Duodenal mucosa (tissue), 2 donors: ENCODE measurements around the gene MYO15B.

Experiments used
- H3K27ac ChIP-seq: one replicate; pipeline ENCODE4 v1.7.0; 2013; ENCODE audit warnings: low read depth, low read length
- H3K27me3 ChIP-seq, 2 donors: one replicate each; pipeline ENCODE4 v1.7.0; 2013; ENCODE audit warnings: low read length in 2 of 2, control low read depth in 1 of 2; ENCODE audit not compliant: insufficient read depth in 2 of 2, control insufficient read depth in 1 of 2
- H3K36me3 ChIP-seq, 2 donors: one replicate each; pipeline ENCODE4 v1.7.0; 2013; ENCODE audit warnings: low read length in 2 of 2, control low read depth in 1 of 2; ENCODE audit not compliant: insufficient read depth in 2 of 2, control insufficient read depth in 1 of 2
- H3K4me1 ChIP-seq, 2 donors: one replicate each; pipeline ENCODE4 v1.7.0; 2013; ENCODE audit warnings: low read length in 2 of 2, control low read depth in 1 of 2; ENCODE audit not compliant: insufficient read depth in 2 of 2, control insufficient read depth in 1 of 2
- H3K4me3 ChIP-seq, 2 donors: one replicate each; pipeline ENCODE4 v1.7.0; 2013; ENCODE audit warnings: low read length in 2 of 2, low read depth in 1 of 2
- H3K9ac ChIP-seq, 2 donors: one replicate each; pipeline ENCODE4 v1.7.0; 2013; ENCODE audit warnings: low read length in 2 of 2, low read depth in 1 of 2
- H3K9me3 ChIP-seq, 2 donors: one replicate each; pipeline ENCODE4 v1.7.0; 2013; ENCODE audit warnings: low read length in 2 of 2, control low read depth in 1 of 2; ENCODE audit not compliant: control insufficient read depth in 1 of 2

MYO15B gene

GRCh38 chr17:75601057-75601987, 13.7 kb downstream of the MYO15B start:
- peaks cover 8 to 12% of the 10 kb centered on the region in 2 donors for H3K4me1 ChIP-seq

GRCh38 chr17:75602644-75603043, 15.0 kb downstream of the MYO15B start:
- Histone ChIP-seq H3K9me3 (no peaks in the 10 kb centered on the region), H3K27me3 (no peaks in the 10 kb centered on the region), H3K4me3 (no peak overlapping the region), H3K36me3 (no peaks in the 10 kb centered on the region), H3K9ac (no peak overlapping the region), H3K27ac (no peak overlapping the region), H3K4me1 (peaks cover 8 to 16% of the 10 kb centered on the region in 2 donors)

More at GRCh38 chr17:75601057-75601987, 13.7 kb downstream of the MYO15B start:
- Histone ChIP-seq H3K9me3 (no peaks in the 10 kb centered on the region), H3K9ac (peak overlapping the region; percentile 1 to 18), H3K27ac (no peak overlapping the region), H3K36me3 (no peaks in the 10 kb centered on the region), H3K4me3 (no peak overlapping the region), H3K27me3 (no peaks in the 10 kb centered on the region)

- Histone ChIP-seq H3K27me3 (no peaks in the 10 kb centered on the region), H3K4me3 (no peak overlapping the region), H3K9ac (no peak overlapping the region), H3K4me1 (peaks cover 8 to 16% of the 10 kb centered on the region in 2 donors), H3K27ac (no peak overlapping the region), H3K36me3 (no peaks in the 10 kb centered on the region), H3K9me3 (no peaks in the 10 kb centered on the region)
These were observed 15.5 kb downstream of the MYO15B start for GRCh38 chr17:75603123-75603522.

- H3K27me3 ChIP-seq: no peaks in the 10 kb centered on the region
- H3K9ac ChIP-seq: no peak overlapping the region
- H3K9me3 ChIP-seq: no peaks in the 10 kb centered on the region
- no peaks in the 10 kb centered on the region for H3K36me3 ChIP-seq
- peaks cover 8 to 16% of the 10 kb centered on the region in 2 donors for H3K4me1 ChIP-seq
- H3K27ac ChIP-seq: no peak overlapping the region
- no peak overlapping the region for H3K4me3 ChIP-seq
These were observed 16.6 kb downstream of the MYO15B start for GRCh38 chr17:75604034-75604695.

GRCh38 chr17:75605790-75606189, 18.2 kb downstream of the MYO15B start:
- no peak overlapping the region for H3K4me3 ChIP-seq
- peak overlapping the region in 1 of 2 donors; percentile 43 for H3K9ac ChIP-seq
- H3K36me3 ChIP-seq: no peaks in the 10 kb centered on the region
- no peaks in the 10 kb centered on the region for H3K27me3 ChIP-seq
- H3K9me3 ChIP-seq: no peaks in the 10 kb centered on the region
- no peak overlapping the region for H3K27ac ChIP-seq
- peaks cover 12 to 24% of the 10 kb centered on the region in 2 donors for H3K4me1 ChIP-seq

- Histone ChIP-seq H3K4me3 (no peak overlapping the region), H3K27me3 (no peaks in the 10 kb centered on the region), H3K4me1 (peaks cover 12 to 30% of the 10 kb centered on the region in 2 donors), H3K9me3 (no peaks in the 10 kb centered on the region), H3K27ac (peak overlapping the region; percentile 30), H3K9ac (no peak overlapping the region), H3K36me3 (no peaks in the 10 kb centered on the region)
These were observed 19.5 kb downstream of the MYO15B start for GRCh38 chr17:75607086-75607485.

GRCh38 chr17:75610103-75610984, 22.7 kb downstream of the MYO15B start:
- Histone ChIP-seq H3K4me1 (peaks cover 12 to 37% of the 10 kb centered on the region in 2 donors), H3K36me3 (peaks cover 12 to 24% of the 10 kb centered on the region in 2 donors), H3K27me3 (no peaks in the 10 kb centered on the region), H3K4me3 (peak overlapping the region; percentile 69 to 75), H3K9ac (peak overlapping the region; percentile 73 to 75), H3K27ac (peak overlapping the region; percentile 80), H3K9me3 (no peaks in the 10 kb centered on the region)

GRCh38 chr17:75611851-75612429, 24.3 kb downstream of the MYO15B start:
- Histone ChIP-seq H3K4me1 (peaks cover 23 to 49% of the 10 kb centered on the region in 2 donors), H3K36me3 (peaks cover 12 to 40% of the 10 kb centered on the region in 2 donors)

GRCh38 chr17:75612906-75613626, 25.5 kb downstream of the MYO15B start:
- H3K9ac ChIP-seq: peak overlapping the region in 1 of 2 donors; percentile 39
- peaks cover 30 to 59% of the 10 kb centered on the region in 2 donors for H3K4me1 ChIP-seq
- no peaks in the 10 kb centered on the region for H3K27me3 ChIP-seq
- H3K36me3 ChIP-seq: peaks cover 16 to 51% of the 10 kb centered on the region in 2 donors
- H3K27ac ChIP-seq: no peak overlapping the region
- peak overlapping the region; percentile 28 to 47 for H3K4me3 ChIP-seq
- no peaks in the 10 kb centered on the region for H3K9me3 ChIP-seq

More at GRCh38 chr17:75611851-75612429, 24.3 kb downstream of the MYO15B start:
- H3K9me3 ChIP-seq: no peaks in the 10 kb centered on the region
- H3K27me3 ChIP-seq: no peaks in the 10 kb centered on the region
- peak overlapping the region; percentile 69 to 75 for H3K4me3 ChIP-seq
- peak overlapping the region; percentile 73 to 75 for H3K9ac ChIP-seq
- peak overlapping the region; percentile 80 for H3K27ac ChIP-seq
